DND-41 (cell line): ENCODE data around the gene TSPAN14.
A peak's percentile ranks its signal among the peaks of the same experiment; 100 is the strongest.

Experiments
- ATAC-seq: fragments of 200-7000 bp; cut with Tn5 transposase; 3 replicates; pipeline ENCODE4 v1.9.1; 2021; ENCODE audit warnings: low read depth; ENCODE audit not compliant: insufficient read depth
- DNase-seq: peaks from one replicate; pipeline ENCODE4 v3.0.0-alpha.2; 2020
- H2AFZ ChIP-seq: 2 replicates; pipeline ENCODE4 v1.6.0; 2012; ENCODE audit warnings: low read depth, low read length
- H3K27ac ChIP-seq: 2 replicates; pipeline ENCODE4 v1.5.1; 2012; ENCODE audit warnings: low read length, inconsistent platforms
- H3K27me3 ChIP-seq: fragments of 200-600 bp; sonication (generic); 2 replicates; pipeline ENCODE4 v1.6.0; 2012; ENCODE audit warnings: low read length, mild to moderate bottlenecking, inconsistent platforms; ENCODE audit not compliant: insufficient read depth, poor library complexity
- H3K36me3 ChIP-seq: 2 replicates; pipeline ENCODE4 v1.5.1; 2012; ENCODE audit warnings: low read length, inconsistent platforms; ENCODE audit not compliant: insufficient read depth
- H3K4me1 ChIP-seq: 2 replicates; pipeline ENCODE4 v1.5.1; 2012; ENCODE audit warnings: mild to moderate bottlenecking, low read length; ENCODE audit not compliant: insufficient read depth
- H3K4me2 ChIP-seq: 2 replicates; pipeline ENCODE4 v1.6.0; 2012; ENCODE audit warnings: mild to moderate bottlenecking, moderate library complexity, low read length, inconsistent platforms; ENCODE audit not compliant: insufficient read depth
- H3K4me3 ChIP-seq, 2 experiments: fragments of 200-600 bp in 1 of 2; shearing (Covaris generic) in 1 of 2; 2 replicates each; pipeline ENCODE4 v1.5.1; 2012 to 2016; ENCODE audit warnings: inconsistent platforms in 2 of 2, low read length in 2 of 2, mild to moderate bottlenecking in 2 of 2, low read depth in 1 of 2, moderate library complexity in 1 of 2
- H3K79me2 ChIP-seq: 2 replicates; pipeline ENCODE4 v1.6.0; 2012; ENCODE audit warnings: low read length, inconsistent platforms; ENCODE audit not compliant: insufficient read depth
- H3K9ac ChIP-seq: 2 replicates; pipeline ENCODE4 v1.6.0; 2012; ENCODE audit warnings: low read depth, mild to moderate bottlenecking, inconsistent platforms, low read length, moderate library complexity
- H3K9me3 ChIP-seq: 2 replicates; pipeline ENCODE4 v1.5.1; 2012; ENCODE audit warnings: low read length, moderate library complexity, mild to moderate bottlenecking, inconsistent platforms; ENCODE audit not compliant: insufficient read depth, severe bottlenecking
- H4K20me1 ChIP-seq: 2 replicates; pipeline ENCODE4 v1.6.0; 2012; ENCODE audit warnings: low read length; ENCODE audit not compliant: insufficient read depth
- EZH2 ChIP-seq: IDR thresholded peaks from 3 replicates; pipeline ENCODE4 v1.6.1; 2012; ENCODE audit warnings: borderline replicate concordance, low read depth, mild to moderate bottlenecking, moderate library complexity, low read length, inconsistent platforms; ENCODE audit not compliant: severe bottlenecking
- TF ChIP-seq, protein P1 (sequence below): IDR thresholded peaks from 2 replicates; pipeline ENCODE4 v1.5.1; 2012; ENCODE audit warnings: borderline replicate concordance, low read length, moderate library complexity, mild to moderate bottlenecking; ENCODE audit not compliant: poor library complexity, severe bottlenecking; ENCODE audit errors: extremely low read depth

The TSPAN14 gene

DNA sequence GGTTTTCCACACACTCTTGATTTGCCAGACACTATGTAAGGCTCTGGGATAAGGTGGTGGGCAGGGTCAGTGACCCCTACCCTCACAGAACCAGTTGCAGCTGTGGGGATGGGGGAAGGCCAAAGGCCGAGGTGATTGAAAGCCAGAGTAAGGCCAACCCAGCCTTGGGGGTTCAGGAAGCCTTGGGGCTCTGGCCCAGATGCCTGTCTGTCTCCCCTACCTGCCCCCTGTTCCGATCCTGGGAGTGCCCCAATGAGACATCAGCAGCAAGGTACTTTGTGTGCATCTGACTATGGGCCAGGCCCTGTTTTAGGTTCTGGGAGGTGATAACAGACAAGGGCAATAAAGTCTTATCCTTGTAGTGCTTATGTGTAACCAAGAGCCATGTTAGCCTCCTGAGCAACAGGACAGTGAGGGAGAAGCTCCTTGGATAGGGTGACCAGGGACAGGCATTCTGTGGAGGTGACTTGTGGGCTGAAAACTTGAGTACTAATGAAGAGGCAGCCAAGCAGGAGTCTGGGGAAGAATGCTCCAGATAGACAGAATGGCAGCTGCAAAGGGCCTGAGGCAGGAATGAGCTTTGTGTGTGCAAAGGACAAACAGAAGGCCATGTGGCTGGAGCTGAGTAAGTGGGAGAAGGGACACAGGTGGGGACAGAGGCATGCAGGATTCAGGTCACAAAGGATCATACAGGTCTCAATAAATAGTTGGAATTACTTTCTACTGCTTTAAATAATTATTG is 35.4 kb downstream of the TSPAN14 start:
- TF ChIP-seq, protein P1, sequence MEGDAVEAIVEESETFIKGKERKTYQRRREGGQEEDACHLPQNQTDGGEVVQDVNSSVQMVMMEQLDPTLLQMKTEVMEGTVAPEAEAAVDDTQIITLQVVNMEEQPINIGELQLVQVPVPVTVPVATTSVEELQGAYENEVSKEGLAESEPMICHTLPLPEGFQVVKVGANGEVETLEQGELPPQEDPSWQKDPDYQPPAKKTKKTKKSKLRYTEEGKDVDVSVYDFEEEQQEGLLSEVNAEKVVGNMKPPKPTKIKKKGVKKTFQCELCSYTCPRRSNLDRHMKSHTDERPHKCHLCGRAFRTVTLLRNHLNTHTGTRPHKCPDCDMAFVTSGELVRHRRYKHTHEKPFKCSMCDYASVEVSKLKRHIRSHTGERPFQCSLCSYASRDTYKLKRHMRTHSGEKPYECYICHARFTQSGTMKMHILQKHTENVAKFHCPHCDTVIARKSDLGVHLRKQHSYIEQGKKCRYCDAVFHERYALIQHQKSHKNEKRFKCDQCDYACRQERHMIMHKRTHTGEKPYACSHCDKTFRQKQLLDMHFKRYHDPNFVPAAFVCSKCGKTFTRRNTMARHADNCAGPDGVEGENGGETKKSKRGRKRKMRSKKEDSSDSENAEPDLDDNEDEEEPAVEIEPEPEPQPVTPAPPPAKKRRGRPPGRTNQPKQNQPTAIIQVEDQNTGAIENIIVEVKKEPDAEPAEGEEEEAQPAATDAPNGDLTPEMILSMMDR = no peak
- no peak for TF ChIP-seq EZH2
- Histone ChIP-seq H3K27ac (no peak overlapping the region), H3K9me3 (no peaks in the 10 kb centered on the region), H4K20me1 (peaks cover 23% of the 10 kb centered on the region; the same call in 1 of the 2 replicates), H3K36me3 (peaks cover 21% of the 10 kb centered on the region; the same call in 1 of the 2 replicates), H3K4me2 (no peak overlapping the region), H3K27me3 (no peaks in the 10 kb centered on the region), H3K4me1 (peaks cover 27% of the 10 kb centered on the region), H3K9ac (no peak overlapping the region), H3K4me3 (no peak overlapping the region), H2AFZ (no peak overlapping the region), H3K79me2 (peaks cover 20% of the 10 kb centered on the region)
- no peak for DNase-seq
- ATAC-seq = no peak

DNA sequence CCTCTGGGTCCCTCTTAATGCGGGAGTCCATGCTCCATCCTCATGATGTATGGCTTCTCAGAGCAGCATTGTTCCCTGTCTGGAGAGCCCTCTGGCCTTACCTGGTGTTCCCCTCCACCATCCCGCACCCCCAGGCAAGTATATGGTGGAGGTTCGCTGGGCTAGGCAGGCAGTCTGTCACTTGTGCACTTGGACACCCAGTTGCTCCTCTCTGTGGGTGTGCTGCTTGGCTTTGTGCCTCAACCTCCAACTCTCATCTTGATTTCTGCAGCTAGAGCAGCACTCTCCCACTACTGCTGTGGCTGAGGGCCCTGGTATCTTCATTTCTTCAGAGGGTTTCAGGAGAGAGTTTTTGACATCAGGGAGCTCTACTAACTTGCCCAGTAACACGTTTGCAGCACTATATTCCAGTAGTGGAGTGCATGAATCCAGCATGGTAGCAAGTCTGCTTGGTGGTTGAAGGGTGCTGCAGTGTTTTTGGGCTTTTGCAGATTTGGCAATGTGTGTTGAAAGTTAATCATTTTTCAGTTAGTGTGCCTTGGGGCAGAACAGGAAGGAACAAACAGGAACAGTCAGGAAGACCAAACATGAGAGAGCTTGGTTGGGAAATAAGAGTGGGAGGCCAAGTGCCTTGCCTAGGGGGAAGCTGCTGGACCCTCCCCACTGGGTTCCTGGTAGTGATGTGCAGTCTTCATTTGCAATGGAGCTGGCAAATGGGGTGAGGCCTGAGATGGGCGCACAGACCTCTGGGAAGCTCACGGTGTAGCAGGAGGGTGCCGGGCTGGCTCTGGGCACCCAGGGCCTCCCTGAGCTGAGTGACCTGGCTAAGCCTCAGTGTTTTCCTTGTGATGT is 37.4 kb downstream of the TSPAN14 start:
- Histone ChIP-seq H3K27me3 (no peaks in the 10 kb centered on the region), H4K20me1 (peaks cover 12% of the 10 kb centered on the region; the same call in 1 of the 2 replicates), H3K4me2 (no peak overlapping the region), H3K4me1 (peaks cover 31% of the 10 kb centered on the region), H3K9ac (no peak overlapping the region), H3K4me3 (no peak overlapping the region), H2AFZ (no peak overlapping the region), H3K79me2 (peaks cover 29% of the 10 kb centered on the region), H3K9me3 (peaks cover 4% of the 10 kb centered on the region), H3K36me3 (peaks cover 31% of the 10 kb centered on the region), H3K27ac (no peak overlapping the region)
- ATAC-seq = no peak
- DNase-seq = no peak
- TF ChIP-seq, protein P1 = no peak
- TF ChIP-seq EZH2 = no peak

DNA sequence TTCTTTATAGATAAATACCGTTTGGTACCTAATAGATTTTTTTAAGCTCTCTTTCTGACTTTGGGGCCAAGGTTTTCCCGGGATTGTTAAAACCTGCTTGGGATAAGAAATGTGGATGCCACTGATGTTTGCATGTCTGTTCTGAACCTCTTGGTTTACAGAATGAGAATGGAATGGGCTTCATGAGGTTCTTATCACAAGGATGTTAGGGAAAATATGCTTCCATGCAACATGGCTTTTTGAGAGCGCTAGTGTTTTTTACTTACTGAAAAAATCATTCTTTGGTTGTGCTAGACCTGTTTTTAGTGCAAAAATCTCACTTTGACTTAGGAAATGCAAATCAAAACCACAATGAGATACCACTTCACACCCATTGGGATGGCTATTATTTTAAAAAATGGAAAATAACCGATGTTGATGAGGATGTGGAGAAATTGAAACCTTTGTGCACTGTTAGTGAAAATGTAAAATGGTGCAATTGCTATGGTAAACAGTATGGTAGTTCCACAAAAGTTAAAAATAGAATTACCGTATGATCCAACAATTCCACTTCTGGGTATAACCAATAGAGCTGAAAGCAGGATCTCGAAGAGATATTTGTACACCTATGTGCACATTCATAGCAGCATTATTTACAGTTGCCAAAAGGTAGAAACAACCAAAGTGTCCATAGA is 38.9 kb downstream of the TSPAN14 start:
- no peak for ATAC-seq
- Histone ChIP-seq H3K9ac (peak overlapping the region; percentile 11; the same call in 1 of the 2 replicates), H3K36me3 (peaks cover 31% of the 10 kb centered on the region)

More for the DNA sequence above, 38.9 kb downstream of the TSPAN14 start:
- Histone ChIP-seq H3K79me2 (peaks cover 38% of the 10 kb centered on the region), H3K27me3 (no peaks in the 10 kb centered on the region), H3K4me1 (peaks cover 31% of the 10 kb centered on the region), H3K9me3 (peaks cover 6% of the 10 kb centered on the region), H4K20me1 (peaks cover 4% of the 10 kb centered on the region; the same call in 1 of the 2 replicates), H2AFZ (peak overlapping the region; percentile 42), H3K4me3 (peak overlapping the region in 1 of 2 experiments; percentile 27; a peak in 1 of 4 replicates), H3K4me2 (peak overlapping the region; percentile 60), H3K27ac (peak overlapping the region; percentile 69)
- TF ChIP-seq, protein P1 = no peak
- TF ChIP-seq EZH2 = no peak
- DNase-seq = no peak
